WI38 (cell line): ENCODE measurements around the gene MMP25.
"Not testable (repeated sequence)": the region's sequence is repeated elsewhere in the genome, so short reads cannot be mapped to it uniquely, and the experiment has no call there.

Source experiments
- H3K4me3 ChIP-seq: 2 replicates; pipeline ENCODE4 v1.5.1; 2011; ENCODE audit warnings: low read depth, mild to moderate bottlenecking, control low read depth, low read length
- TF ChIP-seq, protein P1 (sequence below): IDR thresholded peaks from 2 replicates; pipeline ENCODE4 v1.5.1; 2012; ENCODE audit warnings: low read depth, mild to moderate bottlenecking, control low read depth, low read length

Gene MMP25

DNA sequence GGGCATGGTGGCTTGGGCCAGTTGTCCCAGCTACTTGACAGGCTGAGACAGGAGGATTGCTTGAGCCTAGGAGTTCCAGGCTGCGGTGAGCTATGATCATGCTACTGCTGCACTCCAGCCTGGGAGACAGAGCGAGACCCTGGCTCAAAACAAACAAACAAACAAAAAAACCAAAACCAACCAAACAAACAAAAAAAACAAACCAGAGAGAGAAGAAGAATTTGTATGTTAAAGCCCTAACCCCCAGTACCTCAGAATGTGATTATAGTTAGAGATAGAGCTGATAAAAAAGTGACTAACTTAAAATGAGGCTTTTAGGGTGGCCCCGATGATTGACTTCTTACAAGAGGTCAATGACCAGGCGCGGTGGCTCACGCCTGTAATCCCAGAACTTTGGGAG is 1.7 kb upstream of the MMP25 start:
- H3K4me3 ChIP-seq: no peak overlapping the region
- TF ChIP-seq, protein P1, sequence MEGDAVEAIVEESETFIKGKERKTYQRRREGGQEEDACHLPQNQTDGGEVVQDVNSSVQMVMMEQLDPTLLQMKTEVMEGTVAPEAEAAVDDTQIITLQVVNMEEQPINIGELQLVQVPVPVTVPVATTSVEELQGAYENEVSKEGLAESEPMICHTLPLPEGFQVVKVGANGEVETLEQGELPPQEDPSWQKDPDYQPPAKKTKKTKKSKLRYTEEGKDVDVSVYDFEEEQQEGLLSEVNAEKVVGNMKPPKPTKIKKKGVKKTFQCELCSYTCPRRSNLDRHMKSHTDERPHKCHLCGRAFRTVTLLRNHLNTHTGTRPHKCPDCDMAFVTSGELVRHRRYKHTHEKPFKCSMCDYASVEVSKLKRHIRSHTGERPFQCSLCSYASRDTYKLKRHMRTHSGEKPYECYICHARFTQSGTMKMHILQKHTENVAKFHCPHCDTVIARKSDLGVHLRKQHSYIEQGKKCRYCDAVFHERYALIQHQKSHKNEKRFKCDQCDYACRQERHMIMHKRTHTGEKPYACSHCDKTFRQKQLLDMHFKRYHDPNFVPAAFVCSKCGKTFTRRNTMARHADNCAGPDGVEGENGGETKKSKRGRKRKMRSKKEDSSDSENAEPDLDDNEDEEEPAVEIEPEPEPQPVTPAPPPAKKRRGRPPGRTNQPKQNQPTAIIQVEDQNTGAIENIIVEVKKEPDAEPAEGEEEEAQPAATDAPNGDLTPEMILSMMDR: no peak

DNA sequence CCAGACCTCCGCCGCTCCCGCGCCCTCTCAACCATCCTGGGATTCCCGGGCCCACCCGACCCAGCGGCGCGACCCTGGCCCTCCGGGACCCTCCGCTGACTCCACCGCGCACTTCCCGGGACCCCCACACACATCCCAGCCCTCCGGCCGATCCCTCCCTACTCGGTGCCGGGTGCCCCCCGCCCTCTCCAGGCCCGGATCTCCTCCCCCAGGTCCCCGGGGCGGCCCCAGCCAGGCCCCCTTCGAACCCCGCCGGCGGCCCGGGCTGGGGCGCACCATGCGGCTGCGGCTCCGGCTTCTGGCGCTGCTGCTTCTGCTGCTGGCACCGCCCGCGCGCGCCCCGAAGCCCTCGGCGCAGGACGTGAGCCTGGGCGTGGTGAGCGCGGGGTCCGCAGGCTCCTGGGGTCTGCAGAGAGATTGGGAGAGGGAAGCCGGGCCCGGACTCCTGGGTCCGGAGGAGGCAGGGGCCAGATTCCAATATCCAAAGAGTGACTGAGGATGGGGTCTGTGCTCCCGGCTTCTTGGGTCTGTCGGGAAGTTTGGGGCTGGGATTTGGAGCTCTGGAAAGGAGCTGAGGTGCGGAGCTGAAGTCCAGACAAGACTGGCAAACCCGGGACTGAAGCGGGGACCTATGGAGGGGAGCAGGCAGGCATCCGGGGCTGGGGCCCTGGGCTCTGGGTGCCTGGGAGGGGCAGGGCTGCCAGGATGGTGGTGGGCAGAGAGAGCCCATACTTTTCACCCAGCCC is 453 bp downstream of the MMP25 start:
- H3K4me3 ChIP-seq: no peak overlapping the region
- TF ChIP-seq, protein P1: no peak

GRCh38 chr16:3047387-3047720 is 993 bp downstream of the MMP25 start:
- no peak overlapping the region for H3K4me3 ChIP-seq
- TF ChIP-seq, protein P1: no peak

DNA sequence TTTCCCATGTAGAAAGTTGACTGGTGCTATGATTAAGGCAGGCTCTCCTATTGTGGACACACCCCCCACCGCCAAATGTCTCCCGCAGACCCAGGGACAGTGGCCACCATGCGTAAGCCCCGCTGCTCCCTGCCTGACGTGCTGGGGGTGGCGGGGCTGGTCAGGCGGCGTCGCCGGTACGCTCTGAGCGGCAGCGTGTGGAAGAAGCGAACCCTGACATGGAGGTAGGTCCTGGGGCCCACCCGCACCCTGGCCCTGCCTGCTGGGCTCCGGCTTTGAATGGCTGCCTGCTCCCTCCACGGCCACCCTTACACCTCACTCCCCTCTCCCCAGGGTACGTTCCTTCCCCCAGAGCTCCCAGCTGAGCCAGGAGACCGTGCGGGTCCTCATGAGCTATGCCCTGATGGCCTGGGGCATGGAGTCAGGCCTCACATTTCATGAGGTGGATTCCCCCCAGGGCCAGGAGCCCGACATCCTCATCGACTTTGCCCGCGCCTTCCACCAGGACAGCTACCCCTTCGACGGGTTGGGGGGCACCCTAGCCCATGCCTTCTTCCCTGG is 3.6 kb downstream of the MMP25 start:
- no peak overlapping the region for H3K4me3 ChIP-seq
- TF ChIP-seq, protein P1: no peak

- no peak overlapping the region for H3K4me3 ChIP-seq
- TF ChIP-seq, protein P1: no peak
Observed at GRCh38 chr16:3050487-3050886, 4.1 kb downstream of the MMP25 start.

GRCh38 chr16:3051009-3051408 is 4.6 kb downstream of the MMP25 start:
- H3K4me3 ChIP-seq: no peak overlapping the region
- TF ChIP-seq, protein P1: no peak

DNA sequence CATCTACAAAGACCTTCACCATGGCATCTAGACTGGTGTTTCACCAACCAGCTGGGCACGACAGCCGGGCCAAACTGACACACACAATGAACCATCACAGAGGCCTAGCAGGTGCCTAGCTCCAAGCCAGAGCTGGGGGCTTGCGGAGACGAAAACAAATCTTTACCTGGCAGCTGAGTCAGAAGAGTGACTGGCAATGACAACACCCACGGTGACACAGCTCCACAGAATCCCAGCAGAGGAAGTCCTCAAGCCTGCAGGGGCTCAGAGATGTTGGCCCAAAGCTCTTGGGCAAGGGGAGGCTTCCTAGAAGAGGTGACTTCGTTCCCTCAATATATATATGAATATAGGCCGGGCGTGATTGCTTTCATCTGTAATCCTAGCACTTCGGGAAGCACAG is 5.1 kb downstream of the MMP25 start:
- no peak overlapping the region for H3K4me3 ChIP-seq
- TF ChIP-seq, protein P1: no peak

DNA sequence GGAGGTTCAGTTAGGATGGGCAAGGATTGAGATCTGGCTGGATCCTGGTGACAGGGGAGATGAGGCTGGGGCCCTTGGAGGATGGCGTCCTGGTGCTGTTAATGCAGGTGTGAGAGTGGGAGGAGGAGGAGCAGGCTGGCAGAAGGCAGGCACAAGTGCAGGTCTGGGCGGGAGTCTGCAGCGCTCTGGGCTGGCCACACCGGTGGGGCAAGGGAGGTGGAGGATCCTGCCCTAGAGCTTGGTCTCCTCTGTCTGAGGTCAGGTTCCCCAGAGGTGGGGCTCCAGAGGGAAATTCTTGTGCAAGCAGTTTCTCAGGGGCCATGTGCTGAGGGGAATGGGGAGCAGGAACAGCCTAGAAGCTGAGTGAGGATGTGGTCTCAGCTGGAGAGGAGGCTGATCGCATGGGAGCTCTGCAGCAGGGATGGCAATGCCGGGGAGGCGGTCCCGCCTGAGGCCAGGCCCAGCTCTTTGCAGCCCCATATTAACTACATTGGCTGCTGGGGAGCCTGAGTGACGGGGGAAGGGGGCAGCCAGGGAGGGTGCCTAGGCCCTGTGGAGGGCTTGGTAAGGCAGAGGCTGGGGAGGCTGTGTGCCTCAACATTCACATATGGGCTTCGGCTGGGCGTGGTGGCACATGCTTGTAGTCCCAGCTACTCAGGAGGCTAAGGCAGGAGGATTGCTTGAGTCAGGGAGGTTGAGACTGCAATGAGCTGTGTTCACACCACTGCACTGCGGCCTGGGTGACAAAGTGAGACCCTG is 6.4 kb downstream of the MMP25 start:
- not testable (repeated sequence) for H3K4me3 ChIP-seq

DNA sequence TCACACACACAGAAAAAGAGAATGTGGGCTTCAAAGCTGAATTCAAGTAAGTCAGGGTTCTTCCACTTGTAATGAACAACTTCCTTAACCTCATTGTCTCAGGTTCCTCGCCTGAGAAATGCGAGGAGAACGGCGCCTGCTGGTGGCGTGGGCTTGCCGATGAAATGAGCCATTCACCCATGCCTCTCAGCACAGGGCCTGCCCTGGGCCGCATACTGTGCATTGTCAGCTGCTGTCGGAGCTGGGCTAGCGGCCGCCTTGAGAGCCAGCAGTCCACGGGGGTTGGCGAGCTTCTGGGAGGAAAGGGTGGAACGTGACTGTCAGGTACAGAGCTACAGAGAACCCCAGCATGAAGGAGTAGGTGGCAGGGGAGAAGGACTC is 7.0 kb downstream of the MMP25 start:
- not testable (repeated sequence) for H3K4me3 ChIP-seq
